Lung (tissue), 12 donors: Measurements from ENCODE around the gene ARRB2. TPM values are rescaled to one million over a fixed set of nuclear protein-coding genes. Genes with fewer than 3 reads are reported as not detected.
"Not testable (repeated sequence)": the region's sequence is repeated elsewhere in the genome, so short reads cannot be mapped to it uniquely, and the experiment has no call there.

Experiments
- ATAC-seq: fragments of 200-7000 bp; cut with Tn5 transposase; one replicate; pipeline ENCODE4 v1.9.1; 2020; ENCODE audit warnings: moderate number of reproducible peaks; ENCODE audit not compliant: insufficient read depth, low FRiP score
- DNase-seq, 3 donors: peaks; one replicate each; pipeline ENCODE4 v3.0.0-alpha.2; 2013 to 2017
- H3K27ac ChIP-seq, 2 donors: one replicate each; pipeline ENCODE4 v1.5.1; 2013; ENCODE audit warnings: mild to moderate bottlenecking in 2 of 2, moderate library complexity in 2 of 2, control low read depth in 1 of 2, inconsistent platforms in 1 of 2, low read depth in 1 of 2, low read length in 1 of 2
- H3K27me3 ChIP-seq, 3 donors: one replicate each; pipeline ENCODE4 v1.5.1; 2013; ENCODE audit warnings: low read length in 2 of 3; ENCODE audit not compliant: control insufficient read depth in 3 of 3, insufficient read depth in 3 of 3
- H3K36me3 ChIP-seq, 4 donors: one replicate each; pipeline ENCODE4 v1.5.1; 2013; ENCODE audit warnings: low read length in 4 of 4, mild to moderate bottlenecking in 1 of 4, moderate library complexity in 1 of 4; ENCODE audit not compliant: control insufficient read depth in 4 of 4, insufficient read depth in 4 of 4
- H3K4me1 ChIP-seq, 5 donors: one replicate each; pipeline ENCODE4 v1.5.1; 2013; ENCODE audit warnings: low read length in 5 of 5, mild to moderate bottlenecking in 2 of 5, moderate library complexity in 1 of 5; ENCODE audit not compliant: control insufficient read depth in 5 of 5, insufficient read depth in 5 of 5
- H3K4me3 ChIP-seq: one replicate; pipeline ENCODE4 v1.5.1; 2013; ENCODE audit warnings: mild to moderate bottlenecking, control low read depth, moderate library complexity
- H3K9ac ChIP-seq, 2 donors: one replicate each; pipeline ENCODE4 v1.5.1; 2013; ENCODE audit warnings: low read length in 2 of 2, control low read depth in 1 of 2; ENCODE audit not compliant: insufficient read depth in 1 of 2
- H3K9me3 ChIP-seq, 4 donors: one replicate each; pipeline ENCODE4 v1.5.1; 2013; ENCODE audit warnings: low read length in 3 of 4, mild to moderate bottlenecking in 1 of 4, moderate library complexity in 1 of 4; ENCODE audit not compliant: control insufficient read depth in 4 of 4, insufficient read depth in 3 of 4
- WGBS, 2 donors: extraction: QIAGEN DNeasy Blood & Tissue Kit; methylation state at CpG; one replicate each; pipeline ENCODE4 v1.1.7; 2013; 5-methylcytosine and 5-hydroxymethylcytosine counted together
- polyA plus RNA-seq, 2 donors: library from polyadenylated mRNA; stranded (reverse); fragments of 200-250 nt; gene quantifications; one replicate each; pipeline ENCODE4 v1.2.1, GENCODE V29; 2013
- total RNA-seq, 2 donors: library from RNA; depleted of rRNA in 1 of 2; stranded (reverse); fragments of >200 nt in 1 of 2; gene quantifications; one replicate each; pipeline ENCODE4 v1.2.1, GENCODE V29; 2014 to 2021
- TF ChIP-seq, protein P1 (sequence below): IDR thresholded peaks from 2 replicates; pipeline ENCODE4 v1.5.1; 2012; ENCODE audit warnings: mild to moderate bottlenecking; ENCODE audit errors: control extremely low read depth, extremely low read depth
- donor health status: control.
- donor health status: control.
- donor health status: Bipolar disorder and iron deficiency.
- donor health status: healthy.
- donor health status: DM: yes; HTN: yes; CAD: no.

The ARRB2 gene
- total and polyA plus RNA-seq, 4 donors = 27.2 to 222 (median 142) TPM

DNA sequence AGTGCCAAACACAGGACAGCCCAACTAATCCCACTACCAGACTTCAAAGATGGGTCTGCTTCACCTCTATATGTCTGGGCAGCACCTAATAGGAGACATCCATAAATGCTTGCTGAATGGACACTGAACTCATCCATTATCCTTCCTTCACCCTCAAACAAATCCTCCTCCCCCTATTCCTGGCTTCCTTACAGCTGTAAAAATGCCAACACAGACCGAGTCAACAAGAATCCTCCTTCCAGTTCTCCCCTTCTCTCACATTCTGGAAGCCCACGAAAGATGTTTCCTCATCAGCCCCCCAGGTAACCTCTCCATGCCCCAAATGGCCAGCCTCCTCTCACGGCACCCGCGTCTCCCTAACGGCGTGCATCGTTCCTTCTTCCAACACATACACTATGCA lies 18.7 kb upstream of the ARRB2 start:
- Histone ChIP-seq H3K36me3 (peaks cover 10 to 16% (median 13%) of the 10 kb centered on the region in 4 donors), H3K4me3 (no peak overlapping the region), H3K9ac (peak overlapping the region in 1 of 2 donors; percentile 23), H3K27ac (no peak overlapping the region), H3K4me1 (peaks cover 0 to 10% (median 4%) of the 10 kb centered on the region in 5 donors), H3K9me3 (no peaks in the 10 kb centered on the region), H3K27me3 (no peaks in the 10 kb centered on the region)
- TF ChIP-seq, protein P1, sequence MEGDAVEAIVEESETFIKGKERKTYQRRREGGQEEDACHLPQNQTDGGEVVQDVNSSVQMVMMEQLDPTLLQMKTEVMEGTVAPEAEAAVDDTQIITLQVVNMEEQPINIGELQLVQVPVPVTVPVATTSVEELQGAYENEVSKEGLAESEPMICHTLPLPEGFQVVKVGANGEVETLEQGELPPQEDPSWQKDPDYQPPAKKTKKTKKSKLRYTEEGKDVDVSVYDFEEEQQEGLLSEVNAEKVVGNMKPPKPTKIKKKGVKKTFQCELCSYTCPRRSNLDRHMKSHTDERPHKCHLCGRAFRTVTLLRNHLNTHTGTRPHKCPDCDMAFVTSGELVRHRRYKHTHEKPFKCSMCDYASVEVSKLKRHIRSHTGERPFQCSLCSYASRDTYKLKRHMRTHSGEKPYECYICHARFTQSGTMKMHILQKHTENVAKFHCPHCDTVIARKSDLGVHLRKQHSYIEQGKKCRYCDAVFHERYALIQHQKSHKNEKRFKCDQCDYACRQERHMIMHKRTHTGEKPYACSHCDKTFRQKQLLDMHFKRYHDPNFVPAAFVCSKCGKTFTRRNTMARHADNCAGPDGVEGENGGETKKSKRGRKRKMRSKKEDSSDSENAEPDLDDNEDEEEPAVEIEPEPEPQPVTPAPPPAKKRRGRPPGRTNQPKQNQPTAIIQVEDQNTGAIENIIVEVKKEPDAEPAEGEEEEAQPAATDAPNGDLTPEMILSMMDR = no peak
- 61 to 85% methylated on average over 8 of the region's 8 CpGs for WGBS, 2 donors
- DNase-seq = peak; percentile 42 to 88 (median 79)
- ATAC-seq = no peak

- Histone ChIP-seq H3K9me3 (no peaks in the 10 kb centered on the region), H3K9ac (no peak overlapping the region), H3K27ac (no peak overlapping the region), H3K4me1 (peaks cover 0 to 10% (median 4%) of the 10 kb centered on the region in 5 donors), H3K36me3 (peaks cover 6 to 14% (median 12%) of the 10 kb centered on the region in 4 donors), H3K4me3 (no peak overlapping the region), H3K27me3 (no peaks in the 10 kb centered on the region)
- ATAC-seq = no peak
- WGBS, 2 donors = 87 to 93% methylated on average over 9 of the region's 9 CpGs
- DNase-seq = no peak
- TF ChIP-seq, protein P1 = no peak
Observed at GRCh38 chr17:4693416-4693815, 17.0 kb upstream of the ARRB2 start.

DNA sequence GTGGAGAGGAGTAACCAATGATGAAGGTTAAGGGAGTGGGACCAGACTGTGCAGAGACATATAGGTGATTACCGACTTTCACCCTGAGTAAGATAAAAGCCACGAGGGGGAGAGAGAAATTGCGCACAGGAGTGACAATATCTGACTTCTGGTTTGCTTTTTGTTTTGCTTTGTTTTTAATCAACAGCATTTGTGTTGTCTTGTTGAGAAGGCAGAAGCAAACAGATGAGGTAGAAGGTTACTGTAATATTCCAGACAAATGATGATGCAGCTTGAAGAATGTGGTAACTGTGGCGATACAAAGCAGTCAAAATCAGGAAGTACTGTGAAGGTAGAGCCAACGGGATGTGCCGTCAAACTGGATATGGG lies 14.0 kb upstream of the ARRB2 start:
- WGBS, 2 donors = 54% methylated on average over 6 of the region's 6 CpGs
- H3K4me3 ChIP-seq = no peak overlapping the region
- TF ChIP-seq, protein P1 = no peak
- peaks cover 0 to 6% (median 2%) of the 10 kb centered on the region in 4 donors for H3K36me3 ChIP-seq
- no peaks in the 10 kb centered on the region for H3K9me3 ChIP-seq
- DNase-seq (no peak), ATAC-seq (no peak)
- peaks cover 0 to 6% (median 4%) of the 10 kb centered on the region in 5 donors for H3K4me1 ChIP-seq
- H3K9ac ChIP-seq = no peak overlapping the region
- no peak overlapping the region for H3K27ac ChIP-seq
- no peaks in the 10 kb centered on the region for H3K27me3 ChIP-seq

DNA sequence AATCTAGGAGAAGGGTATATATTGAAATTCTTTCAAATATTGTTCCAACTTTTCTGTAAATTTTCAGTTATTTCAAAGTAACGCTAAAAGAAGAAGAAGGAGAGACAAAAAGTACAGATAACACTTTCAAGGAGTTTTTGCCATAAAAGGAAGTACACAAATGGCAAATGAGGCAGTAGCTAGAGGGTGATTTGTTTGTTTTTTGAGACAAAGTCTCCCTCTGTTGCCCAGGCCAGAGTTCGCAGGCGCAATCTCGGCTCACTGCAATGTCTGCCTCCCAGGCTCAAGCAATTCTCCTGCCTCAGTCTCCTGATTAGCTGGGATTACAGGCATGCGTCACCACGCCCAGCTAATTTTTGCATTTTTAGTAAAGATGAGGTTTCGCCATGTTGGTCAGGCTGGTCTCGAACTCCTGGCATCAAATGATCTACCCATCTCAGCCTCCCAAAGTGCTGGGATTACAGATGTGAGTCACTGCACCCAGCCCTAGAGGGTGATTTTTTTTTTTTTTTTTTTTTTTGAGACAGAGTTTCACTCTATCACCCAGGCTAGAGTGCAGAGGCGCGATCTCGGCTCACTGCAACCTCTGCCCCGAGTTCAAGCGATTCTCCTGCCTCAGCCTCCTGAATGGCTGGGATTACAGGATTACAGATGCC lies 10.9 kb upstream of the ARRB2 start:
- not testable (repeated sequence) for DNase-seq, H3K27ac ChIP-seq, H3K4me3 ChIP-seq, ATAC-seq, H3K9ac ChIP-seq, H3K27me3 ChIP-seq, H3K9me3 ChIP-seq, H3K36me3 ChIP-seq
- 88 to 90% methylated on average over 13 of the region's 13 CpGs for WGBS, 2 donors
- peaks cover 0 to 10% (median 1%) of the 10 kb centered on the region in 5 donors for H3K4me1 ChIP-seq
